Lung (tissue), 12 donors: ENCODE results near the gene SGSM2. TPM values are rescaled to one million over a fixed set of nuclear protein-coding genes. Genes with fewer than 3 reads are reported as not detected.

Experiments
- ATAC-seq: fragments of 200-7000 bp; cut with Tn5 transposase; one replicate; pipeline ENCODE4 v1.9.1; 2020; ENCODE audit warnings: moderate number of reproducible peaks; ENCODE audit not compliant: insufficient read depth, low FRiP score
- DNase-seq, 3 donors: peaks; one replicate each; pipeline ENCODE4 v3.0.0-alpha.2; 2013 to 2017
- H3K27ac ChIP-seq, 2 donors: one replicate each; pipeline ENCODE4 v1.5.1; 2013; ENCODE audit warnings: mild to moderate bottlenecking in 2 of 2, moderate library complexity in 2 of 2, control low read depth in 1 of 2, inconsistent platforms in 1 of 2, low read depth in 1 of 2, low read length in 1 of 2
- H3K27me3 ChIP-seq, 3 donors: one replicate each; pipeline ENCODE4 v1.5.1; 2013; ENCODE audit warnings: low read length in 2 of 3; ENCODE audit not compliant: control insufficient read depth in 3 of 3, insufficient read depth in 3 of 3
- H3K36me3 ChIP-seq, 4 donors: one replicate each; pipeline ENCODE4 v1.5.1; 2013; ENCODE audit warnings: low read length in 4 of 4, mild to moderate bottlenecking in 1 of 4, moderate library complexity in 1 of 4; ENCODE audit not compliant: control insufficient read depth in 4 of 4, insufficient read depth in 4 of 4
- H3K4me1 ChIP-seq, 5 donors: one replicate each; pipeline ENCODE4 v1.5.1; 2013; ENCODE audit warnings: low read length in 5 of 5, mild to moderate bottlenecking in 2 of 5, moderate library complexity in 1 of 5; ENCODE audit not compliant: control insufficient read depth in 5 of 5, insufficient read depth in 5 of 5
- H3K4me3 ChIP-seq: one replicate; pipeline ENCODE4 v1.5.1; 2013; ENCODE audit warnings: mild to moderate bottlenecking, control low read depth, moderate library complexity
- H3K9ac ChIP-seq, 2 donors: one replicate each; pipeline ENCODE4 v1.5.1; 2013; ENCODE audit warnings: low read length in 2 of 2, control low read depth in 1 of 2; ENCODE audit not compliant: insufficient read depth in 1 of 2
- H3K9me3 ChIP-seq, 4 donors: one replicate each; pipeline ENCODE4 v1.5.1; 2013; ENCODE audit warnings: low read length in 3 of 4, mild to moderate bottlenecking in 1 of 4, moderate library complexity in 1 of 4; ENCODE audit not compliant: control insufficient read depth in 4 of 4, insufficient read depth in 3 of 4
- CTCF ChIP-seq: IDR thresholded peaks from 2 replicates; pipeline ENCODE4 v1.5.1; 2012; ENCODE audit warnings: mild to moderate bottlenecking; ENCODE audit errors: control extremely low read depth, extremely low read depth
- WGBS, 2 donors: extraction: QIAGEN DNeasy Blood & Tissue Kit; methylation state at CpG; one replicate each; pipeline ENCODE4 v1.1.7; 2013; 5-methylcytosine and 5-hydroxymethylcytosine counted together
- polyA plus RNA-seq, 2 donors: library from polyadenylated mRNA; stranded (reverse); fragments of 200-250 nt; gene quantifications; one replicate each; pipeline ENCODE4 v1.2.1, GENCODE V29; 2013
- total RNA-seq, 2 donors: library from RNA; depleted of rRNA in 1 of 2; stranded (reverse); fragments of >200 nt in 1 of 2; gene quantifications; one replicate each; pipeline ENCODE4 v1.2.1, GENCODE V29; 2014 to 2021
- donor health status: control.
- donor health status: control.
- donor health status: Bipolar disorder and iron deficiency.
- donor health status: healthy.
- donor health status: DM: yes; HTN: yes; CAD: no.

SGSM2 gene
- total and polyA plus RNA-seq, 4 donors = 33.1 to 60.8 (median 52.4) TPM

- Histone ChIP-seq H3K36me3 (peaks cover 0 to 56% (median 10%) of the 10 kb centered on the region in 4 donors), H3K4me1 (peaks cover 0 to 8% (median 0%) of the 10 kb centered on the region in 5 donors), H3K27me3 (no peaks in the 10 kb centered on the region), H3K27ac (no peak overlapping the region), H3K9me3 (no peaks in the 10 kb centered on the region), H3K9ac (no peak overlapping the region), H3K4me3 (no peak overlapping the region)
- no peak for TF ChIP-seq CTCF
- no peak for ATAC-seq
- no peak for DNase-seq
- WGBS, 2 donors = 96 to 97% methylated on average over 25 to 26 of the region's 26 CpGs
These were observed 34.9 kb downstream of the SGSM2 start for GRCh38 chr17:2372180-2372579.

GRCh38 chr17:2372681-2373080 is 35.4 kb downstream of the SGSM2 start:
- H3K9me3 ChIP-seq = no peaks in the 10 kb centered on the region
- DNase-seq (no peak), ATAC-seq (no peak)
- WGBS, 2 donors = 90 to 94% methylated on average over 16 of the region's 16 CpGs
- H3K27ac ChIP-seq = no peak overlapping the region
- no peak overlapping the region for H3K4me3 ChIP-seq
- no peaks in the 10 kb centered on the region for H3K27me3 ChIP-seq
- peaks cover 0 to 59% (median 10%) of the 10 kb centered on the region in 4 donors for H3K36me3 ChIP-seq
- no peak for TF ChIP-seq CTCF
- peaks cover 0 to 8% (median 0%) of the 10 kb centered on the region in 5 donors for H3K4me1 ChIP-seq
- no peak overlapping the region for H3K9ac ChIP-seq

- Histone ChIP-seq H3K36me3 (peaks cover 0 to 61% (median 10%) of the 10 kb centered on the region in 4 donors), H3K4me3 (no peak overlapping the region), H3K9ac (no peak overlapping the region), H3K27me3 (no peaks in the 10 kb centered on the region), H3K27ac (no peak overlapping the region), H3K9me3 (no peaks in the 10 kb centered on the region), H3K4me1 (peaks cover 0 to 8% (median 0%) of the 10 kb centered on the region in 5 donors)
- 96 to 97% methylated on average over 18 of the region's 18 CpGs for WGBS, 2 donors
- no peak for TF ChIP-seq CTCF
- ATAC-seq (no peak), DNase-seq (no peak)
These were observed 35.9 kb downstream of the SGSM2 start for GRCh38 chr17:2373179-2373578.
